ENCODE data around the gene RASSF8.

- TF ChIP-seq TSHZ2 (CRISPR knock-in tag; IDR thresholded peaks at IDR 0.05): no peak
- TF ChIP-seq ISL1 (CRISPR knock-in tag; IDR thresholded peaks at IDR 0.05): peak; percentile 86
- no peak for TF ChIP-seq ZFP3 (CRISPR knock-in tag; IDR thresholded peaks at IDR 0.05)
- no peak for TF ChIP-seq ZNF8 (CRISPR knock-in tag; IDR thresholded peaks at IDR 0.05)
- TF ChIP-seq CSRNP3 (CRISPR knock-in tag; IDR thresholded peaks at IDR 0.05): no peak
- no peak for TF ChIP-seq RARB (CRISPR knock-in tag; IDR thresholded peaks at IDR 0.05)
- TF ChIP-seq ZFP30 (CRISPR knock-in tag; IDR thresholded peaks at IDR 0.05): no peak
- TF ChIP-seq SNAI2 (CRISPR knock-in tag; IDR thresholded peaks at IDR 0.05): no peak
- TF ChIP-seq CREB5 (CRISPR knock-in tag; IDR thresholded peaks at IDR 0.05; ENCODE audit: low read depth): 0 out of 2 replicates have a peak, but pooled peaks have one; percentile 26
- TF ChIP-seq PATZ1 (CRISPR knock-in tag; IDR thresholded peaks at IDR 0.05; ENCODE audit: borderline replicate concordance): no peak
- TF ChIP-seq OSR1 (CRISPR knock-in tag; IDR thresholded peaks at IDR 0.05): no peak
- TF ChIP-seq ARNTL (CRISPR knock-in tag; IDR thresholded peaks at IDR 0.05; ENCODE audit: borderline replicate concordance, low read depth): no peak
Measured at GRCh38 chr12:25943940-25944339, 14.5 kb upstream of the RASSF8 start.

Measured in SK-N-SH treated with all-trans-retinoic acid at 6 μM for 48 hours (cell line).